ENCODE results near the gene USE1. TPM values are rescaled to one million over a fixed set of nuclear protein-coding genes. Genes with fewer than 3 reads are reported as not detected.

USE1 gene
- total and polyA plus RNA-seq, 9 of the 15 experiments (the other 6 are each of a cell fraction or from before 2014, with no cell fraction given): 17.3 to 52.4 (median 34.0) TPM

- TF ChIP-seq TOE1 (IDR thresholded peaks at IDR 0.05; ENCODE audit: borderline replicate concordance) (peak; percentile 75; the same call in 1 of the 2 replicates), TOE1 (CRISPR knock-in tag; IDR thresholded peaks at IDR 0.05; ENCODE audit: borderline replicate concordance, low read depth) (no peak), ZNF282 (CRISPR knock-in tag; IDR thresholded peaks at IDR 0.05) (no peak), ZNF583 (CRISPR knock-in tag; IDR thresholded peaks at IDR 0.05) (no peak; the same call in 1 of the 2 replicates), MCM2 (IDR thresholded peaks at IDR 0.05; ENCODE audit: low read depth) (no peak), MTA1 (IDR thresholded peaks at IDR 0.05; ENCODE audit: borderline replicate concordance) (no peak), ZNF707 (CRISPR knock-in tag; conservative IDR thresholded peaks at IDR 0.05) (no peak), ID3 (CRISPR knock-in tag; IDR thresholded peaks at IDR 0.05) (no peak), ID3 (tag; IDR thresholded peaks at IDR 0.05) (no peak; the same call in 1 of the 2 replicates), ATF3 (IDR thresholded peaks at IDR 0.05) (no peak), ATF3 (CRISPR knock-in tag; conservative IDR thresholded peaks at IDR 0.05) (no peak; the same call in 1 of the 2 replicates), SMAD2 (IDR thresholded peaks at IDR 0.05; ENCODE audit: low read depth, low read length) (no peak), RBM22 (IDR thresholded peaks at IDR 0.05; ENCODE audit: low read depth, low read length, poor library complexity, severe bottlenecking) (peak; percentile 87), NR3C1 (CRISPR knock-in tag; IDR thresholded peaks at IDR 0.05) (0 out of 2 replicates have a peak, but pooled peaks have one; percentile 30), ASH1L (IDR thresholded peaks at IDR 0.05; ENCODE audit: borderline replicate concordance, low read depth, partially characterized antibody) (peak; percentile 69), SMAD3 (CRISPR knock-in tag; conservative IDR thresholded peaks at IDR 0.05) (peak; percentile 21; the same call in 1 of the 2 replicates), ZNF197 (CRISPR knock-in tag; IDR thresholded peaks at IDR 0.05; ENCODE audit: low read depth) (peak; percentile 85; the same call in 1 of the 2 replicates), ZC3H8 (IDR thresholded peaks at IDR 0.05) (no peak), TRIM24 (IDR thresholded peaks at IDR 0.05) (peak in 1 of 2 experiments; percentile 82; a peak in 2 of 4 replicates), ZNF644 (tag; IDR thresholded peaks at IDR 0.05; ENCODE audit: low read depth) (peak; percentile 82), KDM5B (IDR thresholded peaks at IDR 0.05; ENCODE audit: insufficient replicate concordance, low read depth, low read length) (peak; percentile 93)
- TF ChIP-seq, protein P1, sequence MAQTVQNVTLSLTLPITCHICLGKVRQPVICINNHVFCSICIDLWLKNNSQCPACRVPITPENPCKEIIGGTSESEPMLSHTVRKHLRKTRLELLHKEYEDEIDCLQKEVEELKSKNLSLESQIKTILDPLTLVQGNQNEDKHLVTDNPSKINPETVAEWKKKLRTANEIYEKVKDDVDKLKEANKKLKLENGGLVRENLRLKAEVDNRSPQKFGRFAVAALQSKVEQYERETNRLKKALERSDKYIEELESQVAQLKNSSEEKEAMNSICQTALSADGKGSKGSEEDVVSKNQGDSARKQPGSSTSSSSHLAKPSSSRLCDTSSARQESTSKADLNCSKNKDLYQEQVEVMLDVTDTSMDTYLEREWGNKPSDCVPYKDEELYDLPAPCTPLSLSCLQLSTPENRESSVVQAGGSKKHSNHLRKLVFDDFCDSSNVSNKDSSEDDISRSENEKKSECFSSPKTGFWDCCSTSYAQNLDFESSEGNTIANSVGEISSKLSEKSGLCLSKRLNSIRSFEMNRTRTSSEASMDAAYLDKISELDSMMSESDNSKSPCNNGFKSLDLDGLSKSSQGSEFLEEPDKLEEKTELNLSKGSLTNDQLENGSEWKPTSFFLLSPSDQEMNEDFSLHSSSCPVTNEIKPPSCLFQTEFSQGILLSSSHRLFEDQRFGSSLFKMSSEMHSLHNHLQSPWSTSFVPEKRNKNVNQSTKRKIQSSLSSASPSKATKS (CRISPR knock-in tag; IDR thresholded peaks at IDR 0.05): no peak
Measured at GRCh38 chr19:17215127-17215971, at the start of gene USE1 (continued).

Measured in K562 (cell line).